ENCODE measurements around the gene CCDC63.

Gene CCDC63

GRCh38 chr12:110846615-110847566, at the start of gene CCDC63:
CCDC63 (plus strand) TSS chr12:110846987; CDS start chr12:110852955, 5,968 bp downstream.
- DNase-seq = peak; percentile 77

GRCh38 chr12:110798461-110798860, 48.3 kb upstream of the CCDC63 start:
- DNase-seq = no peak

GRCh38 chr12:110802489-110802888, 44.3 kb upstream of the CCDC63 start:
- DNase-seq = no peak

- no peak for DNase-seq
Observed at GRCh38 chr12:110804406-110804805, 42.4 kb upstream of the CCDC63 start.

- no peak for DNase-seq
Observed at GRCh38 chr12:110807640-110808039, 39.1 kb upstream of the CCDC63 start.

- DNase-seq = no peak
Observed at GRCh38 chr12:110809149-110809548, 37.6 kb upstream of the CCDC63 start.

- no peak for DNase-seq
Observed at GRCh38 chr12:110811972-110812371, 34.8 kb upstream of the CCDC63 start.

GRCh38 chr12:110813285-110813684, 33.5 kb upstream of the CCDC63 start:
- no peak for DNase-seq

GRCh38 chr12:110813756-110814155, 33.0 kb upstream of the CCDC63 start:
- no peak for DNase-seq

- DNase-seq = no peak
Observed at GRCh38 chr12:110816248-110816647, 30.5 kb upstream of the CCDC63 start.

- no peak for DNase-seq
Observed at GRCh38 chr12:110816779-110817178, 30.0 kb upstream of the CCDC63 start.

- no peak for DNase-seq
Observed at GRCh38 chr12:110818511-110818910, 28.3 kb upstream of the CCDC63 start.

GRCh38 chr12:110819150-110819549, 27.6 kb upstream of the CCDC63 start:
- DNase-seq = no peak

- DNase-seq = no peak
Observed at GRCh38 chr12:110819646-110820045, 27.1 kb upstream of the CCDC63 start.

GRCh38 chr12:110821917-110822316, 24.9 kb upstream of the CCDC63 start:
- DNase-seq = no peak

- no peak for DNase-seq
Observed at GRCh38 chr12:110822821-110823415, 23.9 kb upstream of the CCDC63 start.

- DNase-seq = no peak
Observed at GRCh38 chr12:110824342-110824741, 22.4 kb upstream of the CCDC63 start.

- no peak for DNase-seq
Observed at GRCh38 chr12:110825530-110825929, 21.3 kb upstream of the CCDC63 start.

GRCh38 chr12:110826592-110827200, 20.1 kb upstream of the CCDC63 start:
- DNase-seq = peak; percentile 78

- no peak for DNase-seq
Observed at GRCh38 chr12:110829308-110829707, 17.5 kb upstream of the CCDC63 start.

GRCh38 chr12:110836291-110836690, 10.5 kb upstream of the CCDC63 start:
- DNase-seq = no peak

GRCh38 chr12:110841007-110841406, 5.8 kb upstream of the CCDC63 start:
- DNase-seq = no peak

- no peak for DNase-seq
Observed at GRCh38 chr12:110844131-110844530, 2.7 kb upstream of the CCDC63 start.
